HL-60 (cell line): ENCODE data around the gene RBMXL3.
"Not testable (repeated sequence)": the region's sequence is repeated elsewhere in the genome, so short reads cannot be mapped to it uniquely, and the experiment has no call there.

ENCODE experiments used
- CTCF ChIP-seq: IDR thresholded peaks from one replicate; pipeline ENCODE4 v1.5.1; 2011; ENCODE audit warnings: low read length, control low read depth, inconsistent platforms; ENCODE audit not compliant: insufficient read depth
- POLR2AphosphoS5 ChIP-seq: IDR thresholded peaks from 2 replicates; pipeline ENCODE4 v1.6.1; 2012; ENCODE audit warnings: low read depth
- REST ChIP-seq: IDR thresholded peaks from 2 replicates; pipeline ENCODE4 v1.6.1; 2012; ENCODE audit warnings: low read depth; ENCODE audit not compliant: insufficient replicate concordance
- SPI1 ChIP-seq: IDR thresholded peaks from 2 replicates; pipeline ENCODE4 v1.6.1; 2012; ENCODE audit warnings: low read depth, mild to moderate bottlenecking, borderline replicate concordance

- TF ChIP-seq CTCF, POLR2AphosphoS5, REST, SPI1: not testable (repeated sequence)
Measured at GRCh38 chrX:115217346-115217745, 28.1 kb downstream of the RBMXL3 start.
